ENCODE measurements around the gene NAV3. TPM values are rescaled to one million over a fixed set of nuclear protein-coding genes. Genes with fewer than 3 reads are reported as not detected.

NAV3 gene, protein sequence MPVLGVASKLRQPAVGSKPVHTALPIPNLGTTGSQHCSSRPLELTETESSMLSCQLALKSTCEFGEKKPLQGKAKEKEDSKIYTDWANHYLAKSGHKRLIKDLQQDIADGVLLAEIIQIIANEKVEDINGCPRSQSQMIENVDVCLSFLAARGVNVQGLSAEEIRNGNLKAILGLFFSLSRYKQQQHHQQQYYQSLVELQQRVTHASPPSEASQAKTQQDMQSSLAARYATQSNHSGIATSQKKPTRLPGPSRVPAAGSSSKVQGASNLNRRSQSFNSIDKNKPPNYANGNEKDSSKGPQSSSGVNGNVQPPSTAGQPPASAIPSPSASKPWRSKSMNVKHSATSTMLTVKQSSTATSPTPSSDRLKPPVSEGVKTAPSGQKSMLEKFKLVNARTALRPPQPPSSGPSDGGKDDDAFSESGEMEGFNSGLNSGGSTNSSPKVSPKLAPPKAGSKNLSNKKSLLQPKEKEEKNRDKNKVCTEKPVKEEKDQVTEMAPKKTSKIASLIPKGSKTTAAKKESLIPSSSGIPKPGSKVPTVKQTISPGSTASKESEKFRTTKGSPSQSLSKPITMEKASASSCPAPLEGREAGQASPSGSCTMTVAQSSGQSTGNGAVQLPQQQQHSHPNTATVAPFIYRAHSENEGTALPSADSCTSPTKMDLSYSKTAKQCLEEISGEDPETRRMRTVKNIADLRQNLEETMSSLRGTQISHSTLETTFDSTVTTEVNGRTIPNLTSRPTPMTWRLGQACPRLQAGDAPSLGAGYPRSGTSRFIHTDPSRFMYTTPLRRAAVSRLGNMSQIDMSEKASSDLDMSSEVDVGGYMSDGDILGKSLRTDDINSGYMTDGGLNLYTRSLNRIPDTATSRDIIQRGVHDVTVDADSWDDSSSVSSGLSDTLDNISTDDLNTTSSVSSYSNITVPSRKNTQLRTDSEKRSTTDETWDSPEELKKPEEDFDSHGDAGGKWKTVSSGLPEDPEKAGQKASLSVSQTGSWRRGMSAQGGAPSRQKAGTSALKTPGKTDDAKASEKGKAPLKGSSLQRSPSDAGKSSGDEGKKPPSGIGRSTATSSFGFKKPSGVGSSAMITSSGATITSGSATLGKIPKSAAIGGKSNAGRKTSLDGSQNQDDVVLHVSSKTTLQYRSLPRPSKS (N-terminal part only)
- total RNA-seq (1 to 10 TPM; 1.0 to 1.7 TPM), polyA plus RNA-seq (under 1 TPM; 0.22 to 0.42 TPM)

- TF ChIP-seq HNF4A (conservative IDR thresholded peaks at IDR 0.05) (no peak), NR2F2 (IDR thresholded peaks at IDR 0.05) (peak; percentile 41)
- Histone ChIP-seq H3K4me3 (ENCODE audit: low read depth in 1 of 3, low read length in 3 of 3) (no peak within 1 kb of the TSS), H3K27ac (ENCODE audit: low read depth in 1 of 2, low read length in 2 of 2) (no peak within 1 kb of the TSS), H3K27me3 (ENCODE audit: control insufficient read depth in 4 of 4, insufficient read depth in 4 of 4, low read length in 3 of 4) (no peaks in the 10 kb centered on the region), H3K9me3 (ENCODE audit: control insufficient read depth in 4 of 4, low read length in 3 of 4) (no peaks in the 10 kb centered on the region), H3K36me3 (ENCODE audit: control insufficient read depth in 4 of 4, insufficient read depth in 3 of 4, low read depth in 1 of 4, low read length in 3 of 4) (no peaks in the 10 kb centered on the region), H3K4me1 (ENCODE audit: control insufficient read depth in 4 of 4, insufficient read depth in 4 of 4, low read length in 3 of 4) (no peaks in the 10 kb centered on the region), H3K9ac (ENCODE audit: low read depth in 1 of 2, low read length in 2 of 2) (no peak within 1 kb of the TSS)
- 44% methylated on average over 3 of the region's 3 CpGs for WGBS
- DNase-seq (ENCODE audit: low spot score) = no peak
These were observed at the start of gene NAV3 for GRCh38 chr12:77830583-77831351. Gene NAV3, plus strand, starts transcription at chr12:77830894. Its CDS starts 568 bp downstream, at chr12:77831462.

DNA sequence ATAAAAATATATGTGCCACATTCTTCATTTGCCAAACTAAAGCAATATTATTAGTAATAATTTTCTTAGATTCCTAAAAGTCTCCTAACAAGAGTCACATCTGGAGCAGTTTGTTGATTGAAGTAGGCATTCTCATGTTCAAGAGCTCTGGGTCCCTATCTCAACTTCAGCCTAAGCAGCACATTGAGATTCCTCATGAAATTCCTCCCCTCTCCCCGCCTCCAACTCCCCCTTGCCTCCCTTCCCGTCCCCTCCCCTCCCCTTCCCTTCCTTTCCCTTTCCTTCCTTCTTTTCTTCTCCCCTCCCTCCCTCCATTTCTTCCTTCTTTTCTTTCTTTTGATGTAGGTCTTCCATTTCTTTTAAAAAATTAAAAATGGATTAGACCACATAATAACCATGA is 48.7 kb upstream of the NAV3 start:
- 33% methylated on average over 2 of the region's 2 CpGs for WGBS
- no peak overlapping the region for H3K9ac ChIP-seq (ENCODE audit: low read depth in 1 of 2, low read length in 2 of 2)
- H3K4me3 ChIP-seq (ENCODE audit: low read depth in 1 of 3, low read length in 3 of 3) = no peak overlapping the region
- TF ChIP-seq YY1 (IDR thresholded peaks at IDR 0.05) = no peak
- no peak for TF ChIP-seq HNF4G (IDR thresholded peaks at IDR 0.05)
- H3K27ac ChIP-seq (ENCODE audit: low read depth in 1 of 2, low read length in 2 of 2) = no peak overlapping the region
- DNase-seq (ENCODE audit: low spot score) = no peak
- H3K27me3 ChIP-seq (ENCODE audit: control insufficient read depth in 4 of 4, insufficient read depth in 4 of 4, low read length in 3 of 4) = no peaks in the 10 kb centered on the region
- no peaks in the 10 kb centered on the region for H3K4me1 ChIP-seq (ENCODE audit: control insufficient read depth in 4 of 4, insufficient read depth in 4 of 4, low read length in 3 of 4)
- H3K36me3 ChIP-seq (ENCODE audit: control insufficient read depth in 4 of 4, insufficient read depth in 3 of 4, low read depth in 1 of 4, low read length in 3 of 4) = no peaks in the 10 kb centered on the region
- H3K9me3 ChIP-seq (ENCODE audit: control insufficient read depth in 4 of 4, low read length in 3 of 4) = no peaks in the 10 kb centered on the region

GRCh38 chr12:77782766-77783165 is 47.9 kb upstream of the NAV3 start:
- Histone ChIP-seq H3K36me3 (ENCODE audit: control insufficient read depth in 4 of 4, insufficient read depth in 3 of 4, low read depth in 1 of 4, low read length in 3 of 4) (no peaks in the 10 kb centered on the region), H3K4me3 (ENCODE audit: low read depth in 1 of 3, low read length in 3 of 3) (no peak overlapping the region), H3K27ac (ENCODE audit: low read depth in 1 of 2, low read length in 2 of 2) (no peak overlapping the region), H3K9me3 (ENCODE audit: control insufficient read depth in 4 of 4, low read length in 3 of 4) (no peaks in the 10 kb centered on the region), H3K27me3 (ENCODE audit: control insufficient read depth in 4 of 4, insufficient read depth in 4 of 4, low read length in 3 of 4) (no peaks in the 10 kb centered on the region), H3K4me1 (ENCODE audit: control insufficient read depth in 4 of 4, insufficient read depth in 4 of 4, low read length in 3 of 4) (no peaks in the 10 kb centered on the region), H3K9ac (ENCODE audit: low read depth in 1 of 2, low read length in 2 of 2) (no peak overlapping the region)
- no peak for DNase-seq (ENCODE audit: low spot score)
- 79% methylated on average over 1 of the region's 1 CpG for WGBS
- no peak for TF ChIP-seq FOXA2 (IDR thresholded peaks at IDR 0.05)
- TF ChIP-seq FOXA1 (IDR thresholded peaks at IDR 0.05) = no peak
- TF ChIP-seq, protein P1, sequence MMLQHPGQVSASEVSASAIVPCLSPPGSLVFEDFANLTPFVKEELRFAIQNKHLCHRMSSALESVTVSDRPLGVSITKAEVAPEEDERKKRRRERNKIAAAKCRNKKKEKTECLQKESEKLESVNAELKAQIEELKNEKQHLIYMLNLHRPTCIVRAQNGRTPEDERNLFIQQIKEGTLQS (IDR thresholded peaks at IDR 0.05) = no peak
- TF ChIP-seq ZBTB33 (IDR thresholded peaks at IDR 0.05) = no peak
- TF ChIP-seq NR2F2 (IDR thresholded peaks at IDR 0.05) = no peak
- no peak for TF ChIP-seq EGR1 (IDR thresholded peaks at IDR 0.05; ENCODE audit: low read depth in 2 of 2)
- no peak for TF ChIP-seq RXRA (IDR thresholded peaks at IDR 0.05)
- TF ChIP-seq MAX (IDR thresholded peaks at IDR 0.05) = no peak
- no peak for TF ChIP-seq TAF1 (conservative IDR thresholded peaks at IDR 0.05)
- TF ChIP-seq SP1 (IDR thresholded peaks at IDR 0.05) = no peak
